Lower lobe of right lung (tissue), 2 donors: Measurements from ENCODE around the gene ACTL10. TPM values are rescaled to one million over a fixed set of nuclear protein-coding genes. Genes with fewer than 3 reads are reported as not detected.
"Not testable (repeated sequence)": the region's sequence is repeated elsewhere in the genome, so short reads cannot be mapped to it uniquely, and the experiment has no call there.

Source experiments
- ATAC-seq, 2 donors: fragments of 200-7000 bp; cut with Tn5 transposase; one replicate each; pipeline ENCODE4 v1.9.1; 2020 to 2022; ENCODE audit warnings: mild to moderate bottlenecking in 2 of 2, moderate library complexity in 2 of 2
- DNase-seq: peaks from one replicate; pipeline ENCODE4 v3.0.0-alpha.2; 2020
- H3K27ac ChIP-seq: fragments of 200-600 bp; one replicate; pipeline ENCODE4 v1.8.0; 2022
- H3K27me3 ChIP-seq: fragments of 200-600 bp; one replicate; pipeline ENCODE4 v1.8.0; 2022; ENCODE audit warnings: low read depth
- H3K36me3 ChIP-seq: fragments of 200-600 bp; one replicate; pipeline ENCODE4 v1.8.0; 2022; ENCODE audit warnings: mild to moderate bottlenecking
- H3K4me1 ChIP-seq: fragments of 200-600 bp; one replicate; pipeline ENCODE4 v1.8.0; 2022
- H3K4me3 ChIP-seq: fragments of 200-600 bp; one replicate; pipeline ENCODE4 v1.8.0; 2022; ENCODE audit warnings: mild to moderate bottlenecking
- H3K9me3 ChIP-seq: fragments of 200-600 bp; one replicate; pipeline ENCODE4 v1.8.0; 2022
- intact Hi-C: fragments of 100-400 bp; cut with DNase I; formaldehyde crosslinking; loops from one replicate; pipeline ENCODE4 v1.11.0; 2022
- total RNA-seq: library from RNA; stranded (reverse); fragmentation: NEBNext Ultra II Directional; extraction: Animal tissue kit (Norgen Biotek cat#: 25700); gene quantifications from one replicate; pipeline ENCODE4 v1.2.1, GENCODE V29; 2021
- TF ChIP-seq, protein P1 (sequence below): fragments of 200-600 bp; IDR thresholded peaks from one replicate; pipeline ENCODE4 v1.8.0; 2022; ENCODE audit warnings: antibody characterized with exemption, mild to moderate bottlenecking
- donor health status: DM: no; HTN: yes; CAD: no; lungs with severe emphysema.

Gene ACTL10
- total RNA-seq, 1 donor from 2014 or later, result 1.3 TPM

DNA sequence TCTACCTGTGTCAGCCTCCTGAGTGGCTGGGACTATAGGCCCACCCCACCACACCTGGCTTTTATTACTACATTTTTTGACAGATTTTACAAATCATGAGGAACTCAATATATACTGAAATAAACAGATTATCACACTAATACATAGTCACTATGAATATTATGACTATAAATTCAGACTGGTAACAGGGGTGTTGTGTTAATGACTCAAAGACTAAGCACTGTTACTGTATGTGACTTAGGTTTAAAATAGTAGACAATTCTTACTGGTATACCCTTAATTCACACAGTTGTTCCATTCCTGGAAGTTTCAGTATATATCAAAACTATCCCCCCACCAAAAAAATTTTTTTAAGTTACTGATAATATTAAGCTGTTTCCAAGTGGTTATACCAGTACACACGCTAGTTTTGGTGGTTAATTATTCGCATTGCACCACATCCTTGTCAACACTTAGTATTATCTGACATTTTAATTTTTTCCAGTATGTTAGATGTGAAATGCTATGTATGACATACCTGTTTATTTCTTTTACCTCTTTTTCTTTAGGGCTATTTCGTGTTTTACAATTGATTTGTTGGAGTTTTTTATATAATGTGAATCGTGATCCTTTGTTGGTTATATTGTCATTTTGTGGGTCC is 39.0 kb upstream of the ACTL10 start:
- Histone ChIP-seq H3K9me3 (no peaks in the 10 kb centered on the region), H3K4me3 (no peak overlapping the region), H3K36me3 (peaks cover 70% of the 10 kb centered on the region), H3K27ac (no peak overlapping the region), H3K27me3 (no peaks in the 10 kb centered on the region), H3K4me1 (no peaks in the 10 kb centered on the region)
- ATAC-seq (no peak), DNase-seq (no peak)
- TF ChIP-seq, protein P1, sequence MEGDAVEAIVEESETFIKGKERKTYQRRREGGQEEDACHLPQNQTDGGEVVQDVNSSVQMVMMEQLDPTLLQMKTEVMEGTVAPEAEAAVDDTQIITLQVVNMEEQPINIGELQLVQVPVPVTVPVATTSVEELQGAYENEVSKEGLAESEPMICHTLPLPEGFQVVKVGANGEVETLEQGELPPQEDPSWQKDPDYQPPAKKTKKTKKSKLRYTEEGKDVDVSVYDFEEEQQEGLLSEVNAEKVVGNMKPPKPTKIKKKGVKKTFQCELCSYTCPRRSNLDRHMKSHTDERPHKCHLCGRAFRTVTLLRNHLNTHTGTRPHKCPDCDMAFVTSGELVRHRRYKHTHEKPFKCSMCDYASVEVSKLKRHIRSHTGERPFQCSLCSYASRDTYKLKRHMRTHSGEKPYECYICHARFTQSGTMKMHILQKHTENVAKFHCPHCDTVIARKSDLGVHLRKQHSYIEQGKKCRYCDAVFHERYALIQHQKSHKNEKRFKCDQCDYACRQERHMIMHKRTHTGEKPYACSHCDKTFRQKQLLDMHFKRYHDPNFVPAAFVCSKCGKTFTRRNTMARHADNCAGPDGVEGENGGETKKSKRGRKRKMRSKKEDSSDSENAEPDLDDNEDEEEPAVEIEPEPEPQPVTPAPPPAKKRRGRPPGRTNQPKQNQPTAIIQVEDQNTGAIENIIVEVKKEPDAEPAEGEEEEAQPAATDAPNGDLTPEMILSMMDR, result no peak
- intact Hi-C loops, result no loop called here

DNA sequence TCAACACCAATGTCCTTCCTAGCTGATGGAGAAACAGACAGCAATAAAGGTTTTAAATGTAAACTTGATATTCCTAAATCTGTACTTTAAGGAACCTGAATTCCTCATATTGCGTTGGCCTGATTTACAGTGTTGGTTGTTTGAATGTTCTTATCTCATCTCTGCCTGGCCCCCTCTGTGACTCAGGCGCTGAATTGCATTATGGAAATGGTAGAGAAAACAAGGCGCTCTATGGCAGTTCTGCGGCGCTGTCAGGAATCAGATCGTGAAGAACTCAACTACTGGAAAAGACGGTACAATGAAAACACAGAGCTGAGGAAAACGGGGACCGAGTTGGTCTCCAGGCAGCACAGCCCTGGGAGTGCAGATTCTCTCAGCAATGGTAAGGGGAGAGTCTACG is 37.2 kb upstream of the ACTL10 start:
- Histone ChIP-seq H3K36me3 (peaks cover 56% of the 10 kb centered on the region), H3K27ac (no peak overlapping the region), H3K4me3 (no peak overlapping the region), H3K27me3 (no peaks in the 10 kb centered on the region), H3K4me1 (no peaks in the 10 kb centered on the region), H3K9me3 (no peaks in the 10 kb centered on the region)
- TF ChIP-seq, protein P1, result no peak
- intact Hi-C loops, result no loop called here
- DNase-seq (no peak), ATAC-seq (no peak)

DNA sequence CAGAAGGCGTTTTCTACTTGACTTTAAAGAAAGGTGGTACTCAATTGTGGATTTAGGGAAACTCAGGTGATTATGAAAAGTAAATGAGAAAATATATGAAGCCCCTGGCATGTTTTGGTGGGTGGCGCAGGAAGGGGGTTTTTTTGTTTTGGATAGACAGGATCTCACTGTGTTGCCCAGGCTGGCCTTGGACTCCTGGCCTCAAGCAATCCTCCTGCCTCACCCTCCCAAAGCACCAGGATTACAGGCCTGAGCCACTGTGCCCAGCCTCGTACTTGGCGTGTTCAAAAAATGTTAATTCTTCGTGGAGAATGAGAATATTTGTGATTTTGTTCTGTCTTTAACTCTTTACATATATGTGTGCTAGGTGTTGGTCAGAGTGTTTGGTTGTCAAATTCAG is 36.8 kb upstream of the ACTL10 start:
- Histone ChIP-seq H3K27ac (no peak overlapping the region), H3K4me3 (no peak overlapping the region), H3K36me3 (peaks cover 51% of the 10 kb centered on the region), H3K9me3 (no peaks in the 10 kb centered on the region), H3K27me3 (no peaks in the 10 kb centered on the region), H3K4me1 (no peaks in the 10 kb centered on the region)
- ATAC-seq (no peak), DNase-seq (no peak)
- TF ChIP-seq, protein P1, result no peak
- intact Hi-C loops, result loop anchor here (10.0 kb wide), 1 partner anchor 165 kb away; no protein-coding TSS in a partner anchor

DNA sequence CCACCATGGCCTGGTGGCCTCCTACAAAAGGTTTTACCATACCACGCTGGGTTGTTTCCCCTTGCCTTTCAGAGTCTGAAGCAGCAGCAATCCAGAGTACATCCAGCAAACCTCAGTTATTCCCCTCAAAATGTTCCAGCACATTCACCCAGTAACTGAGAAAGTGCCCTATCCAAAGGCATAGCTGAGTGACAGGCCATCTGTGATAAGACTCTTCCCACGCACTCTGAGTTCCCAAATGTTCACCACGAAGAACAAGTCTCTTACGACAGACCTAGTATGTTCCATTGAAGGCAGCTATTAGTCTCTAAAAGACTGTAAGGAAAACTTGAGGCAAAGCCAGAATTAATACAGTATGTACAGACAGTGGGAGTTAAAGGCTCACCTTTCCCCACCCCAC is 36.2 kb upstream of the ACTL10 start:
- H3K27me3 ChIP-seq, result no peaks in the 10 kb centered on the region
- DNase-seq (no peak), ATAC-seq (no peak)
- H3K9me3 ChIP-seq, result no peaks in the 10 kb centered on the region
- peaks cover 51% of the 10 kb centered on the region for H3K36me3 ChIP-seq
- no peak overlapping the region for H3K27ac ChIP-seq
- TF ChIP-seq, protein P1, result no peak
- H3K4me3 ChIP-seq, result no peak overlapping the region
- intact Hi-C loops, result loop anchor here (10.0 kb wide), 1 partner anchor 166 kb away; no protein-coding TSS in a partner anchor
- H3K4me1 ChIP-seq, result no peaks in the 10 kb centered on the region

DNA sequence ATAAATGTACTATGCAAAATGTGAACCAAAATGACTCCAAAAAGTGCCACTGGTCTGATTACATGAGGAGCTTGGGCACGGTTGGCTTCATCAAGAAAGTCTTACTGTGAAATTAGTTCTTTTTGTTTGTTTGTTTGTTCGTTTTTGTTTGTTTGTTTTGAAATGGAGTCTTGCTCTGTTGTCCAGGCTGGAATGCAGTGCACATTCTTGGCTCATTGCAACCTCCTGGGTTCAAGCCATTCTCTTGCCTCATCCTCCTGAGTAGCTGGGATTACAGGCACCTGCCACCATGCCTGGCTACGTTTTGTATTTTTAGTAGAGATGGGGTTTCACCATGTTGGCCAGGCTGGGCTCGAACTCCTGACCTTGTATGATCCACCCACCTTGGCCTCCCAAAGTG is 34.8 kb upstream of the ACTL10 start:
- intact Hi-C loops, result loop anchor here (10.0 kb wide), 1 partner anchor 167 kb away; no protein-coding TSS in a partner anchor
- not testable (repeated sequence) for DNase-seq, H3K27me3 ChIP-seq, ATAC-seq, H3K27ac ChIP-seq, H3K4me3 ChIP-seq, H3K9me3 ChIP-seq, H3K4me1 ChIP-seq
- peaks cover 48% of the 10 kb centered on the region for H3K36me3 ChIP-seq

DNA sequence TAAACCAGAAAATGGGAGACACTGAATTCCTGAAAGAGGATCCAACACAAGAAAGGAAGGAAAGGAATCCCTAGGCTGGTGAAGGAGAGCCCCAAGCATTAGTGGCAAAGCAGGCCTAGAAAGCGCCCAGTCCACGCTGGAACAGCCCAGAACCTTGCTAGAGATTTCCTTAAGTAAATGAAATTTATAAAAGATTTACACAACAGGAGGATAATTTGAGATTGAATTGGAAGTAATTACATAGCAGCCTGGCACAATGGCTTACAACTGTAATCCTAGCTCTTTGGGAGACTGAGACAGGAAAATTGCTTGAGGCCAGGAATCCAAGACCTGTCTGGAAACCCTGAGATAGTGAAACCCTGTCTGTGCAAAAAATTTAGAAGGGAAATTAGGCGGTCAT is 31.4 kb upstream of the ACTL10 start:
- Histone ChIP-seq H3K27me3 (no peaks in the 10 kb centered on the region), H3K4me3 (no peak overlapping the region), H3K27ac (no peak overlapping the region), H3K9me3 (no peaks in the 10 kb centered on the region), H3K4me1 (no peaks in the 10 kb centered on the region), H3K36me3 (peaks cover 60% of the 10 kb centered on the region)
- ATAC-seq (no peak), DNase-seq (no peak)
- TF ChIP-seq, protein P1, result no peak
- intact Hi-C loops, result loop anchor here (10.0 kb wide), 1 partner anchor 171 kb away; no protein-coding TSS in a partner anchor
